Pulmonary artery endothelial cell (primary cell): ENCODE results near the gene NLGN3. TPM values are rescaled to one million over a fixed set of nuclear protein-coding genes. Genes with fewer than 3 reads are reported as not detected.

Experiments
- DNase-seq: peaks from one replicate; pipeline ENCODE4 v3.0.0-alpha.2; 2011; ENCODE audit warnings: low read depth, low spot score
- total RNA-seq: library from RNA; depleted of rRNA; stranded (reverse); fragments of >200 nt; gene quantifications from 2 replicates; pipeline ENCODE4 v1.2.3, GENCODE V29; 2014

The NLGN3 gene
- total RNA-seq, result 0.04 and 0.13 TPM in 2 replicates

GRCh38 chrX:71144651-71145050 lies at the start of gene NLGN3:
NLGN3 (plus strand) TSS chrX:71144841; CDS start chrX:71147750, 2,909 bp downstream.
- DNase-seq, result no peak

GRCh38 chrX:71095033-71095432 lies 49.6 kb upstream of the NLGN3 start:
- no peak for DNase-seq

- peak; percentile 64 for DNase-seq
Observed at GRCh38 chrX:71095555-71095980, 49.1 kb upstream of the NLGN3 start, which contains the start of gene FOXO4. FOXO4 (plus strand) TSS chrX:71095851; CDS start chrX:71096529, 678 bp downstream.

- no peak for DNase-seq
Observed at GRCh38 chrX:71095981-71096759, 48.5 kb upstream of the NLGN3 start.

- no peak for DNase-seq
Observed at GRCh38 chrX:71096760-71097032, 47.9 kb upstream of the NLGN3 start.

GRCh38 chrX:71098302-71098701 lies 46.3 kb upstream of the NLGN3 start:
- no peak for DNase-seq

GRCh38 chrX:71098951-71099506 lies 45.6 kb upstream of the NLGN3 start:
- no peak for DNase-seq

- no peak for DNase-seq
Observed at GRCh38 chrX:71099736-71100135, 44.9 kb upstream of the NLGN3 start.

GRCh38 chrX:71100581-71101505 lies 43.8 kb upstream of the NLGN3 start:
- no peak for DNase-seq

- no peak for DNase-seq
Observed at GRCh38 chrX:71102292-71102691, 42.3 kb upstream of the NLGN3 start.

- no peak for DNase-seq
Observed at GRCh38 chrX:71103110-71103983, 41.3 kb upstream of the NLGN3 start.

GRCh38 chrX:71105628-71106027 lies 39.0 kb upstream of the NLGN3 start:
- no peak for DNase-seq

GRCh38 chrX:71106427-71106826 lies 38.2 kb upstream of the NLGN3 start, which contains the start of gene CXorf65:
CXorf65 (minus strand) TSS chrX:71106740; CDS start chrX:71106556, 184 bp downstream.
- DNase-seq, result no peak

- no peak for DNase-seq
Observed at GRCh38 chrX:71107245-71107644, 37.4 kb upstream of the NLGN3 start.

GRCh38 chrX:71107762-71108360 lies 36.8 kb upstream of the NLGN3 start:
- DNase-seq, result no peak

GRCh38 chrX:71109051-71109450 lies 35.6 kb upstream of the NLGN3 start:
- DNase-seq, result no peak

- DNase-seq, result no peak
Observed at GRCh38 chrX:71111141-71111843, 33.3 kb upstream of the NLGN3 start, which contains the start of gene IL2RG. IL2RG (minus strand) TSS chrX:71111577; CDS start chrX:71111539, 38 bp downstream.

GRCh38 chrX:71111921-71112431 lies 32.7 kb upstream of the NLGN3 start:
- DNase-seq, result no peak

GRCh38 chrX:71117358-71117757 lies 27.3 kb upstream of the NLGN3 start:
- DNase-seq, result no peak
